HCT116 (cell line): Measurements from ENCODE around the gene KCNIP4. TPM values are rescaled to one million over a fixed set of nuclear protein-coding genes. Genes with fewer than 3 reads are reported as not detected.

Experiments
- ATAC-seq: fragments of 200-7000 bp; cut with Tn5 transposase; 2 replicates; pipeline ENCODE4 v1.9.1; 2020; ENCODE audit warnings: mild to moderate bottlenecking, moderate library complexity
- BruUV-seq: library from RNA; stranded (reverse); fragments of 400-500 nt; replicated peaks from 2 replicates; lab custom pipeline; 2021; lab: Mats Ljungman, UMichigan
- CTCF ChIA-PET: fragments of 300-600 bp; sonication (Branson Sonifier 250); formaldehyde crosslinking; loops from one replicate; lab custom pipeline; 2021; ENCODE audit warnings: antibody characterized with exemption; lab: Charles Lee
- POLR2A ChIA-PET: fragments of 300-600, 350-600 bp; sonication (Branson Sonifier 250); formaldehyde crosslinking; loops from one replicate; lab custom pipeline; 2021; ENCODE audit warnings: antibody characterized with exemption; lab: Charles Lee
- RAD21 ChIA-PET, 2 experiments: fragments of 300-600 bp; sonication (Branson Sonifier 250); formaldehyde crosslinking; loops; one replicate each; lab custom pipeline; 2023; ENCODE audit warnings: low total read pairs in 2 of 2; ENCODE audit not compliant: uncharacterized antibody in 2 of 2, unreplicated experiment in 2 of 2, low non-redundant PET in 1 of 2; lab: Charles Lee
- DNase-seq: peaks from one replicate; pipeline ENCODE4 v3.0.0-alpha.2; 2010; ENCODE audit warnings: low read depth, low spot score
- H2AFZ ChIP-seq: fragments of 200-600 bp; shearing (Covaris generic), sonication (generic); 2 replicates; pipeline ENCODE4 v1.6.1; 2017; ENCODE audit warnings: low read depth, mixed run types, mixed read lengths, antibody characterized with exemption, low read length; ENCODE audit not compliant: poor library complexity, severe bottlenecking
- H3K27ac ChIP-seq: 2 replicates; pipeline ENCODE4 v1.5.1; 2012; ENCODE audit warnings: low read depth, low read length
- H3K27me3 ChIP-seq: fragments of 200-600 bp; sonication (generic); 2 replicates; pipeline ENCODE4 v1.6.1; 2016; ENCODE audit warnings: mixed run types, low read length, mixed read lengths; ENCODE audit not compliant: insufficient read depth
- H3K36me3 ChIP-seq, 2 experiments: fragments of 200-500 bp in 1 of 2; fragments of 200-600 bp in 1 of 2; sonication (Bioruptor generic) in 1 of 2; sonication (generic) in 1 of 2; 2 replicates each; pipeline versions ENCODE4 v1.5.1 to v1.6.1; 2014 to 2016; ENCODE audit warnings: low read length in 2 of 2, inconsistent platforms in 1 of 2, mixed read lengths in 1 of 2, mixed run types in 1 of 2; ENCODE audit not compliant: insufficient read depth in 2 of 2, control insufficient read depth in 1 of 2
- H3K4me1 ChIP-seq, 2 experiments: fragments of 200-600 bp in 1 of 2; sonication (generic) in 1 of 2; 2 replicates each; pipeline versions ENCODE4 v1.5.1 to v1.6.1; 2012 to 2017; ENCODE audit warnings: low read length in 2 of 2, inconsistent platforms in 1 of 2, mild to moderate bottlenecking in 1 of 2, mixed read lengths in 1 of 2, mixed run types in 1 of 2, moderate library complexity in 1 of 2; ENCODE audit not compliant: insufficient read depth in 2 of 2, control insufficient read depth in 1 of 2
- H3K4me2 ChIP-seq: fragments of 200-600 bp; sonication (generic); 2 replicates; pipeline ENCODE4 v1.6.1; 2017; ENCODE audit warnings: mixed run types, low read length, mixed read lengths
- H3K4me3 ChIP-seq, 2 experiments: fragments of 200-600 bp in 1 of 2; sonication (generic) in 1 of 2; replicated peaks in 1 of 2; 2 replicates each; pipeline ENCODE4 v1.5.1; 2011 to 2016; ENCODE audit warnings: low read length in 2 of 2, control low read depth in 1 of 2, low read depth in 1 of 2, mild to moderate bottlenecking in 1 of 2, mixed read lengths in 1 of 2, mixed run types in 1 of 2
- H3K79me2 ChIP-seq: fragments of 200-600 bp; sonication (generic); 2 replicates; pipeline ENCODE4 v1.6.1; 2017; ENCODE audit warnings: mild to moderate bottlenecking, mixed run types, low read length, moderate library complexity, mixed read lengths; ENCODE audit not compliant: insufficient read depth
- H3K9ac ChIP-seq: fragments of 200-600 bp; sonication (generic); 2 replicates; pipeline ENCODE4 v1.6.1; 2016; ENCODE audit warnings: low read length, mixed read lengths
- H3K9me2 ChIP-seq: fragments of 200-600 bp; sonication (generic), shearing (Covaris generic); 2 replicates; pipeline ENCODE4 v1.6.1; 2017; ENCODE audit warnings: mixed run types, mild to moderate bottlenecking, moderate library complexity; ENCODE audit not compliant: insufficient read depth
- H3K9me3 ChIP-seq, 2 experiments: fragments of 200-500 bp in 1 of 2; fragments of 200-600 bp in 1 of 2; sonication (Bioruptor generic) in 1 of 2; sonication (generic) in 1 of 2; 2 replicates each; pipeline ENCODE4 v1.6.1; 2014 to 2017; ENCODE audit warnings: low read length in 2 of 2, mixed read lengths in 2 of 2, inconsistent platforms in 1 of 2, low read depth in 1 of 2, mild to moderate bottlenecking in 1 of 2, mixed run types in 1 of 2, moderate library complexity in 1 of 2; ENCODE audit not compliant: control insufficient read depth in 1 of 2, insufficient read depth in 1 of 2
- H4K20me1 ChIP-seq: fragments of 200-600 bp; sonication (generic), shearing (Covaris generic); 2 replicates; pipeline ENCODE4 v1.6.1; 2017; ENCODE audit warnings: mixed run types, mild to moderate bottlenecking, moderate library complexity; ENCODE audit not compliant: insufficient read depth
- CEBPB ChIP-seq: IDR thresholded peaks from 2 replicates; pipeline ENCODE4 v1.6.1; 2012; ENCODE audit warnings: low read depth
- EGR1 ChIP-seq: IDR thresholded peaks from 2 replicates; pipeline ENCODE4 v1.6.1; 2012; ENCODE audit warnings: low read depth
- EZH2phosphoT487 ChIP-seq: fragments of 200-600 bp; IDR thresholded peaks from 2 replicates; pipeline ENCODE4 v1.6.1; 2018; ENCODE audit warnings: antibody characterized with exemption, borderline replicate concordance
- POLR2A ChIP-seq: IDR thresholded peaks from 2 replicates; pipeline ENCODE4 v1.7.0; 2011; ENCODE audit warnings: borderline replicate concordance; ENCODE audit not compliant: insufficient read depth, insufficient read length; ENCODE audit errors: extremely low read depth
- POLR2AphosphoS5 ChIP-seq: IDR thresholded peaks from 2 replicates; pipeline ENCODE4 v1.6.1; 2011; ENCODE audit warnings: mild to moderate bottlenecking, low read depth, low read length, moderate library complexity
- RAD21 ChIP-seq: IDR thresholded peaks from 2 replicates; pipeline ENCODE4 v1.6.1; 2012; ENCODE audit warnings: low read depth, mild to moderate bottlenecking
- YY1 ChIP-seq: IDR thresholded peaks from 2 replicates; pipeline ENCODE4 v1.6.1; 2011; ENCODE audit warnings: low read length, low read depth, moderate library complexity, mild to moderate bottlenecking; ENCODE audit not compliant: insufficient replicate concordance; ENCODE audit errors: extremely low read depth
- ZFX ChIP-seq: fragments of 450-650 bp; IDR thresholded peaks from 2 replicates; pipeline ENCODE4 v1.6.1; 2017
- ZNF274 ChIP-seq: fragments of 200-500 bp; sonication (Bioruptor generic); IDR thresholded peaks from 2 replicates; pipeline ENCODE4 v1.6.1; 2014; ENCODE audit warnings: mild to moderate bottlenecking, low read depth, low read length, inconsistent platforms
- intact Hi-C: fragments of 100-400 bp; cut with micrococcal nuclease; formaldehyde crosslinking; loops from 2 replicates; pipeline ENCODE4 v1.10.0; 2022
- total RNA-seq: library from RNA; stranded (reverse); gene quantifications from one replicate; pipeline ENCODE4 v1.2.1, GENCODE V29; 2021; ENCODE audit not compliant: unreplicated experiment
- TF ChIP-seq, protein P1 (sequence below): IDR thresholded peaks from 2 replicates; pipeline ENCODE4 v1.6.1; 2012
- TF ChIP-seq, protein P2 (sequence below): IDR thresholded peaks from 2 replicates; pipeline ENCODE4 v1.6.1; 2011; ENCODE audit warnings: mild to moderate bottlenecking, low read length, moderate library complexity; ENCODE audit not compliant: insufficient replicate concordance; ENCODE audit errors: extremely low read depth
- TF ChIP-seq, protein P3 (sequence below): IDR thresholded peaks from 2 replicates; pipeline ENCODE4 v1.6.1; 2012
- TF ChIP-seq, protein P4 (sequence below): IDR thresholded peaks from 2 replicates; pipeline ENCODE4 v1.6.1; 2012; ENCODE audit warnings: low read depth

The KCNIP4 gene
- total RNA-seq, 1 experiment from 2014 or later, result not detected

DNA sequence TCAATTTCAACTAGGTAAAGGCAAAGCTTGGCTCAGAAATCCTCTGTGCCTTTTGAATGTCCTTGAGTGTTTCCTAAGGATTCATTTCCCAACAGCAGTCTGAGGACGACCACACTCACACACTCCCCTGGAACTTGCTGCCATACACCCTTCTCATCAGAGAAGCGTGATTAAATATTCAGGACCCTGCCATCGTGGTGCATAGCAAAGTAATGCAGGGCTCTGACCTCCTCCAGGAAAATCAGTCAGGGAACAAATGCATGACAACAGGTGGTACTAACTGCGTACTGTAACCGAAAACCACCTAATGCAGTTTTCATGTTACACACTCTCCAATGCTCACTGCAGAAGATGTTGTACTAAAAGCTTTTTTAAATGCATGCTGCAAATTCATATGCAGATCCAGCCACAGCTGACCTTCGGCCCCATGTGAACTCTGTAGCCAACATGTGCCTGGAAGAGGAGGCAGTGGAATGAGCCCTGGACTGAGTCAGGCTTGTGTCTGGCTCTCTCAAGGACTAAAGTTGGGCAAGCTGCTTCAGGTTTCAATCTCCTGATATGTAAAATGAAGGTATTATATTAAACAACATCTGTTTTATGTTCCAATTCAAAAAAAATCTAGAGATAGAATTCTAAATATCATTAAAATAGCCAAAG is 238.3 kb downstream of the KCNIP4 start:
- BruUV-seq, result no TSS peak
- Histone ChIP-seq H3K27ac (no peak overlapping the region), H4K20me1 (no peaks in the 10 kb centered on the region), H3K27me3 (no peaks in the 10 kb centered on the region), H3K79me2 (no peaks in the 10 kb centered on the region), H3K9me3 (no peaks in the 10 kb centered on the region; a peak in 2 of 4 replicates), H3K4me2 (no peak overlapping the region), H2AFZ (no peak overlapping the region), H3K9me2 (no peaks in the 10 kb centered on the region), H3K36me3 (no peaks in the 10 kb centered on the region), H3K4me1 (no peaks in the 10 kb centered on the region), H3K9ac (no peak overlapping the region), H3K4me3 (no peak overlapping the region)
- CTCF ChIA-PET, result no interaction called here
- POLR2A ChIA-PET, result no interaction called here
- RAD21 ChIA-PET, result no interaction called here
- DNase-seq, result no peak
- intact Hi-C loops, result no loop called here
- ATAC-seq, result no peak
- no peak for TF ChIP-seq CEBPB
- TF ChIP-seq, protein P1, sequence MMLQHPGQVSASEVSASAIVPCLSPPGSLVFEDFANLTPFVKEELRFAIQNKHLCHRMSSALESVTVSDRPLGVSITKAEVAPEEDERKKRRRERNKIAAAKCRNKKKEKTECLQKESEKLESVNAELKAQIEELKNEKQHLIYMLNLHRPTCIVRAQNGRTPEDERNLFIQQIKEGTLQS, result no peak
- TF ChIP-seq EGR1, result no peak
- TF ChIP-seq YY1, result no peak

DNA sequence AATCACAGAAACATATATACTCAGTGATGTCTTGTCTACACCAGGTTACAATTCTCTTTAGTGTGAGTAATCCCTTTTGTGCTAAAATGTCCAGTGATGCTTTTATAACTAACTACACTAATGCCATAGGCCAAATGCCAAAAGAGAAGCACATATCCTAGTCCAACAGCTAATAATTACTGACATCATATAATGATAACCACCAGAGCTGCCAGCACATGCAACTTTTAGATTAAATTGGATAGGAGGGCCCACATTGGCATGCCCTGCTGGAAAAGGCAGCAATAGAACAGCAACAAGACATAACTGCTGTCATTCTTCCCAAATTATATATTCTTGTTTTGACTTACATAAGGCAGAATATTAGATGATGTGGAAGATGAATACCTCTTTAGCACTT is 238.8 kb downstream of the KCNIP4 start:
- DNase-seq, result no peak
- H3K27ac ChIP-seq, result no peak overlapping the region
- ATAC-seq, result no peak
- no peaks in the 10 kb centered on the region for H3K79me2 ChIP-seq
- intact Hi-C loops, result no loop called here
- ChIA-PET CTCF (no interaction called here), RAD21 (no interaction called here), POLR2A (no interaction called here)
- H3K9me3 ChIP-seq, result no peaks in the 10 kb centered on the region; a peak in 2 of 4 replicates
- no TSS peak for BruUV-seq
- no peak overlapping the region for H3K4me2 ChIP-seq
- H3K4me3 ChIP-seq, result no peak overlapping the region
- H3K27me3 ChIP-seq, result no peaks in the 10 kb centered on the region
- no peaks in the 10 kb centered on the region for H4K20me1 ChIP-seq
- no peaks in the 10 kb centered on the region for H3K9me2 ChIP-seq
- no peaks in the 10 kb centered on the region for H3K36me3 ChIP-seq
- H3K9ac ChIP-seq, result no peak overlapping the region
- H3K4me1 ChIP-seq, result no peaks in the 10 kb centered on the region
- no peak overlapping the region for H2AFZ ChIP-seq
- TF ChIP-seq, protein P1, result no peak
- no peak for TF ChIP-seq EGR1
- no peak for TF ChIP-seq CEBPB
- no peak for TF ChIP-seq POLR2AphosphoS5
- no peak for TF ChIP-seq RAD21
- TF ChIP-seq, protein P2, sequence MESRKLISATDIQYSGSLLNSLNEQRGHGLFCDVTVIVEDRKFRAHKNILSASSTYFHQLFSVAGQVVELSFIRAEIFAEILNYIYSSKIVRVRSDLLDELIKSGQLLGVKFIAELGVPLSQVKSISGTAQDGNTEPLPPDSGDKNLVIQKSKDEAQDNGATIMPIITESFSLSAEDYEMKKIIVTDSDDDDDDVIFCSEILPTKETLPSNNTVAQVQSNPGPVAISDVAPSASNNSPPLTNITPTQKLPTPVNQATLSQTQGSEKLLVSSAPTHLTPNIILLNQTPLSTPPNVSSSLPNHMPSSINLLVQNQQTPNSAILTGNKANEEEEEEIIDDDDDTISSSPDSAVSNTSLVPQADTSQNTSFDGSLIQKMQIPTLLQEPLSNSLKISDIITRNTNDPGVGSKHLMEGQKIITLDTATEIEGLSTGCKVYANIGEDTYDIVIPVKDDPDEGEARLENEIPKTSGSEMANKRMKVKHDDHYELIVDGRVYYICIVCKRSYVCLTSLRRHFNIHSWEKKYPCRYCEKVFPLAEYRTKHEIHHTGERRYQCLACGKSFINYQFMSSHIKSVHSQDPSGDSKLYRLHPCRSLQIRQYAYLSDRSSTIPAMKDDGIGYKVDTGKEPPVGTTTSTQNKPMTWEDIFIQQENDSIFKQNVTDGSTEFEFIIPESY, result no peak
- TF ChIP-seq, protein P3, sequence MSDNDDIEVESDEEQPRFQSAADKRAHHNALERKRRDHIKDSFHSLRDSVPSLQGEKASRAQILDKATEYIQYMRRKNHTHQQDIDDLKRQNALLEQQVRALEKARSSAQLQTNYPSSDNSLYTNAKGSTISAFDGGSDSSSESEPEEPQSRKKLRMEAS, result no peak
- TF ChIP-seq YY1, result no peak
- no peak for TF ChIP-seq ZNF274
- no peak for TF ChIP-seq ZFX
- no peak for TF ChIP-seq POLR2A
- no peak for TF ChIP-seq EZH2phosphoT487
- TF ChIP-seq, protein P4, sequence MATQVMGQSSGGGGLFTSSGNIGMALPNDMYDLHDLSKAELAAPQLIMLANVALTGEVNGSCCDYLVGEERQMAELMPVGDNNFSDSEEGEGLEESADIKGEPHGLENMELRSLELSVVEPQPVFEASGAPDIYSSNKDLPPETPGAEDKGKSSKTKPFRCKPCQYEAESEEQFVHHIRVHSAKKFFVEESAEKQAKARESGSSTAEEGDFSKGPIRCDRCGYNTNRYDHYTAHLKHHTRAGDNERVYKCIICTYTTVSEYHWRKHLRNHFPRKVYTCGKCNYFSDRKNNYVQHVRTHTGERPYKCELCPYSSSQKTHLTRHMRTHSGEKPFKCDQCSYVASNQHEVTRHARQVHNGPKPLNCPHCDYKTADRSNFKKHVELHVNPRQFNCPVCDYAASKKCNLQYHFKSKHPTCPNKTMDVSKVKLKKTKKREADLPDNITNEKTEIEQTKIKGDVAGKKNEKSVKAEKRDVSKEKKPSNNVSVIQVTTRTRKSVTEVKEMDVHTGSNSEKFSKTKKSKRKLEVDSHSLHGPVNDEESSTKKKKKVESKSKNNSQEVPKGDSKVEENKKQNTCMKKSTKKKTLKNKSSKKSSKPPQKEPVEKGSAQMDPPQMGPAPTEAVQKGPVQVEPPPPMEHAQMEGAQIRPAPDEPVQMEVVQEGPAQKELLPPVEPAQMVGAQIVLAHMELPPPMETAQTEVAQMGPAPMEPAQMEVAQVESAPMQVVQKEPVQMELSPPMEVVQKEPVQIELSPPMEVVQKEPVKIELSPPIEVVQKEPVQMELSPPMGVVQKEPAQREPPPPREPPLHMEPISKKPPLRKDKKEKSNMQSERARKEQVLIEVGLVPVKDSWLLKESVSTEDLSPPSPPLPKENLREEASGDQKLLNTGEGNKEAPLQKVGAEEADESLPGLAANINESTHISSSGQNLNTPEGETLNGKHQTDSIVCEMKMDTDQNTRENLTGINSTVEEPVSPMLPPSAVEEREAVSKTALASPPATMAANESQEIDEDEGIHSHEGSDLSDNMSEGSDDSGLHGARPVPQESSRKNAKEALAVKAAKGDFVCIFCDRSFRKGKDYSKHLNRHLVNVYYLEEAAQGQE, result no peak
